AG08395 (cell line): Measurements from ENCODE around the gene CTRB2.

Source experiments
- DNase-seq: peaks from one replicate; pipeline ENCODE4 v3.0.0; 2012; ENCODE audit warnings: mixed read lengths, low spot score

Gene CTRB2

GRCh38 chr16:75169899-75170405 is 37.0 kb downstream of the CTRB2 start:
- DNase-seq = no peak

DNA sequence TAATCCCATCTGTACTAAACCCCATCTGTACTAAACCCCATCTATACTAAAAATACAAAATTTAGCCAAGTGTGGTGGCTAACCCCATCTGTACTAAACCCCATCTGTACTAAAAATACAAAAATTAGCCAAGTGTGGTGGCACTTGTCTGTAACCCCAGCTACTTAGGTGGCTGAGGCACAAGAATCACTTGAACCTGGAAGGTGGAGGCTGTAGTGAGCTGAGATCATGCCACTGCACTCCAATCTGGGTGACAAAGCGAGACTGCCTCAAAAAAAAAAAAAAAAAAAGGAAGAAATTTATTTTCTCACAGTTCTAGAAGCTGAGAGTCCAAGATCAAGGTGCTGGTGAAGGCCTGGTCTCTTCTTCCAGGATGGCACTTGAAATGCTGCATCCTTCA is 46.6 kb downstream of the CTRB2 start:
- DNase-seq = no peak
